Posterior cingulate gyrus (tissue), 11 donors: ENCODE data around the gene PCDH9.

Experiments used
- DNase-seq, 10 donors: peaks; one replicate each; pipeline versions ENCODE4 v3.0.0 to v3.0.0-alpha.2; 2020 to 2021; ENCODE audit warnings: mixed read lengths in 3 of 10
- intact Hi-C: fragments of 100-400 bp; cut with DNase I; formaldehyde crosslinking; loops from one replicate; pipeline ENCODE4 v1.15.1; 2023

The PCDH9 gene, protein sequence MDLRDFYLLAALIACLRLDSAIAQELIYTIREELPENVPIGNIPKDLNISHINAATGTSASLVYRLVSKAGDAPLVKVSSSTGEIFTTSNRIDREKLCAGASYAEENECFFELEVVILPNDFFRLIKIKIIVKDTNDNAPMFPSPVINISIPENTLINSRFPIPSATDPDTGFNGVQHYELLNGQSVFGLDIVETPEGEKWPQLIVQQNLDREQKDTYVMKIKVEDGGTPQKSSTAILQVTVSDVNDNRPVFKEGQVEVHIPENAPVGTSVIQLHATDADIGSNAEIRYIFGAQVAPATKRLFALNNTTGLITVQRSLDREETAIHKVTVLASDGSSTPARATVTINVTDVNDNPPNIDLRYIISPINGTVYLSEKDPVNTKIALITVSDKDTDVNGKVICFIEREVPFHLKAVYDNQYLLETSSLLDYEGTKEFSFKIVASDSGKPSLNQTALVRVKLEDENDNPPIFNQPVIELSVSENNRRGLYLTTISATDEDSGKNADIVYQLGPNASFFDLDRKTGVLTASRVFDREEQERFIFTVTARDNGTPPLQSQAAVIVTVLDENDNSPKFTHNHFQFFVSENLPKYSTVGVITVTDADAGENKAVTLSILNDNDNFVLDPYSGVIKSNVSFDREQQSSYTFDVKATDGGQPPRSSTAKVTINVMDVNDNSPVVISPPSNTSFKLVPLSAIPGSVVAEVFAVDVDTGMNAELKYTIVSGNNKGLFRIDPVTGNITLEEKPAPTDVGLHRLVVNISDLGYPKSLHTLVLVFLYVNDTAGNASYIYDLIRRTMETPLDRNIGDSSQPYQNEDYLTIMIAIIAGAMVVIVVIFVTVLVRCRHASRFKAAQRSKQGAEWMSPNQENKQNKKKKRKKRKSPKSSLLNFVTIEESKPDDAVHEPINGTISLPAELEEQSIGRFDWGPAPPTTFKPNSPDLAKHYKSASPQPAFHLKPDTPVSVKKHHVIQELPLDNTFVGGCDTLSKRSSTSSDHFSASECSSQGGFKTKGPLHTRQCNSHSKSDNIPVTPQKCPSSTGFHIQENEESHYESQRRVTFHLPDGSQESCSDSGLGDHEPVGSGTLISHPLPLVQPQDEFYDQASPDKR (N-terminal part only)

GRCh38 chr13:67229481-67230403 is at the start of gene PCDH9:
Gene PCDH9, minus strand, starts transcription at chr13:67230336. Its CDS starts 1,896 bp downstream, at chr13:67228440.
- intact Hi-C loops, result loop anchor here (5.0 to 10.0 kb wide), 2 partner anchors 237 to 345 kb away; no protein-coding TSS in a partner anchor
- peak in 4 of 10 donors; percentile 16 to 71 (median 42) for DNase-seq

DNA sequence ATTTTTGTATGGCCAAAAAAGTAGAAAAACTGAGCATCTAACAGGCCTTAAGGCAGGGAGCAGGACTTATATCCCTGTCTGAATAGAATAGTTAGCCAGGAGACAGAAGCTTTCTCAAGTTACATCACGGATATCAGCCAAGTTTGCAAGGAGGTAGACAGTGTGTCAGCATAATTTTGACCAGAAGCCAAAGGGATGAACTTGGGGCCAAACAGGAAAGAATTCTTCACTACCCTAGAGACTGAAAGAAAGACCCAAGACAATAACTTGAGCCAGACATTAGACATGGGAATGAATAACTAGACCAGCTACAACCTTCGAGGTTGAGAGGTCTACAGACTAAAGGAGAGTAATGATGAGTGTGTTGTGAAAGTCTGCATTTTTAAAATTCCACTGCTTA is 48.1 kb upstream of the PCDH9 start:
- no peak for DNase-seq
- intact Hi-C loops, result no loop called here

GRCh38 chr13:67277581-67277980 is 47.4 kb upstream of the PCDH9 start:
- DNase-seq, result no peak
- intact Hi-C loops, result no loop called here

- intact Hi-C loops, result no loop called here
- no peak for DNase-seq
These were observed 45.3 kb upstream of the PCDH9 start for GRCh38 chr13:67275351-67275960.

DNA sequence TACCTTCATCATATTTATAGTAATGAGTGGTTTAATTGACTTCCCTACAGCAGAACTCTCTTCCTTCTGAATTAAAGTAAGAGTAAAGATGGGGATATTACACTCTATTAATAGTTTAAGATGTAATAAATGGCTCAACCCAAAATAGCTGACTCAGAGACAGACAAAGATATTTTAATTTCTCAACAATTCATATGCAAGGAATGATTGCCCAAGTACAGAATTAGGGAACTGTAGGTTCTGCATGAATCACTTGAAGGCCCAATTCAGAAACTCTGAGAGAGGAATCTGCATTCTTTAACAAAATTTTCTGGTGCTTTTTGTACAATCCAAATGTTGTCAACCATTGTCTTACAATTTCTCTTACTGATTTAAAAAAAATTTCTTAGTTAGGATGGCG is 42.9 kb upstream of the PCDH9 start:
- no peak for DNase-seq
- intact Hi-C loops, result no loop called here

DNA sequence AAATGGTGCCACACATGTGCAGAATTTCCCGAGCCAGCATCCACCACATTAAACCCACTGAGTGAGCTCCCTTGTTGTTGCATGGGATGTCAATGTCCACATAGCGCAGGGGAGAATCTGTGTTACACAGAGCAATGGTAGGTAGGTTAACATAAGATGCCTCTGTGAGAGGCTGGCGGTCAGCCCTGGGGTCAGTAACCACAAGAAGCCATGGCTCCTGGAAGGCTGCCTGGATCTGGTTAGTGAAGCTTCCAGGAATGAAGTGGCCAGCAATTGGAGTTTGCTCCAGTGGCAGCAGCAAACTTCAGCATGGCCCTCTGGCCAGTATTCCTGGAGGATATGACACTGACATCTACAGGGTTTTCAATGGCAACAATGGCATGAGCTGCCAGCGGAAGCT is 37.0 kb upstream of the PCDH9 start:
- intact Hi-C loops, result no loop called here
- no peak for DNase-seq

DNA sequence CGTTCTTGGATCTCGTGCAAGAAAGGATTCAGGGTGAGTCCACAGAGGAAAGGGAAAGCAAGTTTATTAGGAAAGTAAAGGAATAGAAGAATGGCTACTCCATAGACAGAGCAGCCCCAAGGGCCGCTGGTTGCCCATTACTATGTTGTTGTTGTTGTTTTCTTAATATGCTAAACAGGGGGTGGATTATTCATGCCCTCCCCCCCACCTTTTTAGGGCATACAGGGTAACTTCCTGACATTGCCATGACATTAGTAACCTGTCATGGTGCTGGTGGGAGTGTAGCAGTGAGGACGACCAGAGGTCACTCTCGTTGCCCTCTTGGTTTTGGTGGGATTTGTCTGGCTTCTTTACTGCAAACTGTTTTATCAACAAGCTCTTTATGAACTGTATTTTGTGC is 29.1 kb upstream of the PCDH9 start:
- peak in 1 of 10 donors; percentile 27 for DNase-seq
- intact Hi-C loops, result no loop called here

GRCh38 chr13:67258482-67258881 is 28.3 kb upstream of the PCDH9 start:
- intact Hi-C loops, result no loop called here
- no peak for DNase-seq

GRCh38 chr13:67238861-67239260 is 8.7 kb upstream of the PCDH9 start:
- intact Hi-C loops, result loop anchor here (5.0 kb wide), 1 partner anchor 1582 kb away; no protein-coding TSS in a partner anchor
- DNase-seq, result no peak

- DNase-seq, result no peak
- intact Hi-C loops, result loop anchor here (5.0 kb wide), 1 partner anchor 1581 kb away; no protein-coding TSS in a partner anchor
These were observed 8.2 kb upstream of the PCDH9 start for GRCh38 chr13:67238277-67238859.

- intact Hi-C loops, result loop anchor here (5.0 kb wide), 1 partner anchor 1578 kb away; no protein-coding TSS in a partner anchor
- no peak for DNase-seq
These were observed 5.1 kb upstream of the PCDH9 start for GRCh38 chr13:67235265-67235664.

GRCh38 chr13:67232384-67232783 is 2.2 kb upstream of the PCDH9 start:
- no peak for DNase-seq
- intact Hi-C loops, result no loop called here

DNA sequence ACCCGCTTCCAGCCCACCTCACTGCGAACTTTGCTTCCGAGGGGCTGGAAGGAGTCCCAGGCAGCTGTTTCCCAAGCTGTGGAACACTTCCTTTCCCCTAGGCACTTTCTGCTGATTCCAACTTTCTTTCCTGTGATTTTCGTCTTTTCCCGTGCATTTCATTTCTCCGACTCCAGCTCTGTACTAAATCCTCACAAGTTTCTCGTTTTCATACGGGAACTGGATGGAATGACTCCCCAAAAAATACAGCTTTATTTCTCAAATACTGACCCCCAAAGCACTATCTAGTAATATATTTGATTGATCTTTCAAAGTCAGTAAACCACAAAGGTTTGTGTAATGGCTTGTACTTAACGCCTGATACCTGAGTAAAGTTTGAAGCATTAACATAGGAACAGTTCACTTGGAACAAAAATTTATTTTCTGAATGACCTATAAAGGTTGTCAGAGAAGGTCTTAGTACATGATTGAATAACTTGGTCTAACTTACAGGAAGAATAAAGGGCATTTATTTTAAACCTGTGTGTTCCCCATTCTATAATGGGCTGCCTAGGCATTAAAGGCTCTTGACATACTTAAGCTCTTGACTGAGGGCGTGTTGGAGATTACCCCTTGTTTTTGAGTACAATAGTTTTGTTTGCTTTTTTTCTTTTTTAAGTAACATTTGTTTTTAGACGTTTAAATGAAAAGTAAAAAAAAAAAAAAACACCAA is 1.3 kb upstream of the PCDH9 start:
- no peak for DNase-seq
- intact Hi-C loops, result no loop called here

GRCh38 chr13:67230404-67231288 is 510 bp upstream of the PCDH9 start:
- peak; percentile 96 to 100 (median 98) for DNase-seq
- intact Hi-C loops, result no loop called here

- intact Hi-C loops, result loop anchor here (5.0 to 10.0 kb wide), 2 partner anchors 237 to 344 kb away; no protein-coding TSS in a partner anchor
- peak in 2 of 10 donors; percentile 62 to 85 for DNase-seq
These were observed 1.2 kb downstream of the PCDH9 start for GRCh38 chr13:67228916-67229315.

DNA sequence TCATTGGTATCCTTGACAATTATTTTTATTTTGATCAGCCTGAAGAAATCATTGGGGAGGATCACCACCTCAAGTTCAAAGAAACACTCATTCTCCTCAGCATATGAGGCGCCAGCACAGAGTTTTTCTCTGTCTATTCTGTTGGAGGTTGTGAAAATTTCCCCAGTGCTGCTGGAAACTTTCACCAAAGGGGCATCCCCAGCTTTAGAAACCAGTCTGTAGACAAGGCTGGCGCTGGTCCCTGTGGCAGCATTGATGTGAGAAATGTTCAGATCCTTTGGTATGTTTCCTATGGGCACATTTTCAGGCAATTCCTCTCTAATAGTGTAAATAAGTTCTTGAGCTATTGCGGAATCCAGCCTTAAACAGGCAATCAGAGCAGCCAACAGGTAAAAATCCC is 2.1 kb downstream of the PCDH9 start:
- intact Hi-C loops, result loop anchor here (5.0 to 10.0 kb wide), 2 partner anchors 236 to 343 kb away; no protein-coding TSS in a partner anchor
- DNase-seq, result no peak
